Type B pancreatic cell (in vitro differentiated cells): Measurements from ENCODE around the gene KIF20B. TPM values are rescaled to one million over a fixed set of nuclear protein-coding genes. Genes with fewer than 3 reads are reported as not detected.
A peak's percentile ranks its signal among the peaks of the same experiment; 100 is the strongest.

ENCODE experiments used
- DNase-seq: peaks from one replicate; pipeline ENCODE4 v3.0.0; 2021; ENCODE audit warnings: mixed read lengths; ENCODE audit not compliant: unreplicated experiment; ENCODE audit errors: extremely low spot score
- H3K27ac Mint-ChIP-seq: 2 replicates; pipeline ENCODE4 v1.8.0; 2021; ENCODE audit warnings: mild to moderate bottlenecking, mixed read lengths
- H3K27me3 Mint-ChIP-seq: 2 replicates; pipeline ENCODE4 v1.8.0; 2021; ENCODE audit warnings: mixed read lengths
- H3K36me3 Mint-ChIP-seq: 2 replicates; pipeline ENCODE4 v1.8.0; 2021; ENCODE audit warnings: mixed read lengths
- H3K4me1 Mint-ChIP-seq: one replicate; pipeline ENCODE4 v1.8.0; 2021; ENCODE audit warnings: mixed read lengths; ENCODE audit not compliant: unreplicated experiment
- H3K4me3 Mint-ChIP-seq: 2 replicates; pipeline ENCODE4 v1.8.0; 2021; ENCODE audit warnings: mild to moderate bottlenecking, mixed read lengths
- H3K9me3 Mint-ChIP-seq: 2 replicates; pipeline ENCODE4 v1.8.0; 2021; ENCODE audit warnings: mixed read lengths
- CTCF ChIP-seq: fragments of 200-600 bp; sonication (generic); conservative IDR thresholded peaks from 2 replicates; pipeline ENCODE4 v1.5.0; 2021; ENCODE audit warnings: antibody characterized with exemption, mild to moderate bottlenecking
- total RNA-seq: library from RNA; stranded (reverse); gene quantifications from 2 replicates; pipeline ENCODE4 v1.2.1, GENCODE V29; 2021; ENCODE audit warnings: low replicate concordance

Gene KIF20B
- total RNA-seq, 1 donor from 2014 or later: 36.9 TPM

- H3K36me3 Mint-ChIP-seq: peaks cover 16% of the 10 kb centered on the region
- no peak overlapping the region for H3K27ac Mint-ChIP-seq
- no peak for DNase-seq
- no peaks in the 10 kb centered on the region for H3K27me3 Mint-ChIP-seq
- no peak for TF ChIP-seq CTCF
- H3K9me3 Mint-ChIP-seq: no peaks in the 10 kb centered on the region
- peaks cover 4% of the 10 kb centered on the region for H3K4me1 Mint-ChIP-seq
- no peak overlapping the region for H3K4me3 Mint-ChIP-seq
Measured at GRCh38 chr10:89782470-89782869, 81.1 kb downstream of the KIF20B start.

DNA sequence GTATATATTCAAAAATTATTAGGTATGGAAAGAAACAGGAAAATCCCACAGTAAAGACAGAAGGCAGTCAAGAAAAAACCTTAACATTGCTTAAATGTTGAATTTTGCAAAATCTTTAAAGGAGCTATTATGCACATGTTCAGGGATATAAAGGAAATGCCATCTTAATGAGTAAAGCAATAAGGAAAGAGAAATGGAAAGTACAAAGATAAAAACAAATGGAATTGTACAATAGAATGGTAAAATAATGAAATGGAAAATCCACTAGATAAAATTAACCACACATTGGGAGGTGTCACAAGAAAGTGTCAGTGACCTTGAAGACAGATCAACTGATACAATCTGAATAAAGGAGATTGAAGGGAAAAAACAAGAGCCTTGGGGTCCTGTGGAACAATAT, 82.0 kb downstream of the KIF20B start:
- TF ChIP-seq CTCF: no peak

DNA sequence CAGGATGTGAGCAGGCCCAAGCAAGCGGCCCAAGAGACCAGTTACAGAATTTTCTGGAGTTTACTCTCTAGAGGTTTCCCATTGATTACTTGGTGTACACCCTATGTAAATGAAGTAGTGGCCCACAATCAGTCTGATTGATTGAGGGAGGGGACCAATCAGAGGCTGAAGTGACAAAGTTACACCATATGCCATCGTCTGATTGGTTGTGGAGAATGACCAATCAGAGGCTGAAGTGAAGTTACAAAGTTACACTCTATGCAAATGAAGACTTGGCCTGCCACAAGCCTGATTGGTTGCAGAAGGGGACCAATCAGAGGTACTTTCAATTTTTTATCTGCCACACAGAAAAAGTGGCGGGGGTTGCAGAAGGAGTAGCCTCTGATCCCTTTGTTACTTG, 83.7 kb downstream of the KIF20B start:
- no peak overlapping the region for H3K27ac Mint-ChIP-seq
- peaks cover 5% of the 10 kb centered on the region for H3K36me3 Mint-ChIP-seq
- TF ChIP-seq CTCF: no peak
- no peaks in the 10 kb centered on the region for H3K27me3 Mint-ChIP-seq
- DNase-seq: no peak
- peaks cover 4% of the 10 kb centered on the region for H3K4me1 Mint-ChIP-seq
- H3K4me3 Mint-ChIP-seq: no peak overlapping the region
- H3K9me3 Mint-ChIP-seq: no peaks in the 10 kb centered on the region

More for the DNA sequence above, 82.0 kb downstream of the KIF20B start:
- DNase-seq: no peak
- Mint-ChIP-seq H3K9me3 (no peaks in the 10 kb centered on the region), H3K4me1 (peaks cover 4% of the 10 kb centered on the region), H3K27me3 (no peaks in the 10 kb centered on the region), H3K4me3 (no peak overlapping the region), H3K36me3 (peaks cover 12% of the 10 kb centered on the region), H3K27ac (no peak overlapping the region)

DNA sequence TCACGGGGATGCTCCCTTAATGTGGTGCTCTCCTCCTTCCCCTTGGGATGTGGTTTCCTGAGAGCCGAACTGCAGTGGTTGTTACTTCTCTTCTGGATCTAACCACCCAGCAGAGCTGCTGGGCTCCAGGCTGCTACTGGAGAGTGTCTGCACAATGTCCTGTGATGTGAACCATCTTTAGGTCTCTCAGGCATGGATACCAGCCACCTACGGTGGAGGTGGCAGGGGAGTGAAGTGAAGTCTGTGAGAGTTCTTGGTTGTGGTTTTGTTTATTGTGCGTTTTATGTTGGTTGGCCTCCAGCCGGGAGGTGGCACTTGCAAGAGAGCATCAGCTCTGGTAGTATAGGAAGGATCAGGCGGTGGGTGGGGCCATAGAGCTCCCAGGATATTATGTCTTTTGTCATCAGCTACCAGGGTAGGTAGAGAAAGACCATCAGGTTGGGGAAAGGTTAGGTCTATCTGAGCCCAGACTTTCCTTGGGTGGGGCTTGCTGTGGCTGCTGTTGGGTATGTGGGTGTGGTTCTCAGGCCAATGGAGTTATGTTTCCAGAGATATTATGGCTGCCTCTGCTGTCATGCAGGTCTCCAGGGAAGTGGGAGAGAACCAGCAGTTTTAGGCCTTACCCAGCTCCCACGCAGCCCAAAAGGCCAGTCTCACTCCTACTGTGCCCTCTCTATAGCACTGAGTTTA, 87.9 kb downstream of the KIF20B start:
- Mint-ChIP-seq H3K4me1 (peaks cover under 1% of the 10 kb centered on the region), H3K36me3 (peaks cover under 1% of the 10 kb centered on the region), H3K27me3 (no peaks in the 10 kb centered on the region), H3K9me3 (no peaks in the 10 kb centered on the region), H3K4me3 (no peak overlapping the region), H3K27ac (peak overlapping the region; percentile 7)
- no peak for DNase-seq
- TF ChIP-seq CTCF: no peak

DNA sequence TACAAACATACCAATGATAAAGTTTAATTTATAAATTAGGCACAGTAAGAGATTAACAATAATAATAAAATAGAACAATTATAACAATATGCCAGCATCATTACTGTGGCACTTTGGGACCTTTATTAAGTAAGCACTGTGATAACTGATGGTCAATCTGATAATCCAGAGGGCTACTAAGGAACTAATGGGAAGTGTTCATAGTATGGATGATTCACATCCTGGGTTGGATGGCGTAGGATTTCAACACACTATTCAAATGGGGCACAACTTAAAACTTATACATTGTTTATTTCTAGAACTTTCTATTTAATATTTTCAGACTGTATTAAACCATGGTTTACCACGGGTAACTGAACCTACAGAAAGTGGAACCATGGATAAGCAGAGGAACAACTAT, 90.8 kb downstream of the KIF20B start:
- no peaks in the 10 kb centered on the region for H3K27me3 Mint-ChIP-seq
- no peak for TF ChIP-seq CTCF
- H3K27ac Mint-ChIP-seq: no peak overlapping the region
- H3K9me3 Mint-ChIP-seq: no peaks in the 10 kb centered on the region
- peaks cover 7% of the 10 kb centered on the region for H3K4me1 Mint-ChIP-seq
- no peaks in the 10 kb centered on the region for H3K36me3 Mint-ChIP-seq
- no peak overlapping the region for H3K4me3 Mint-ChIP-seq
- DNase-seq: no peak
